ENCODE measurements around the gene ZNF280D.

Gene ZNF280D

GRCh38 chr15:56587686-56588085 lies 145.6 kb downstream of the ZNF280D start:
- no peak for TF ChIP-seq TARDBP (IDR thresholded peaks at IDR 0.05)
- TF ChIP-seq ELF4 (IDR thresholded peaks at IDR 0.05) = no peak
- no peak for TF ChIP-seq HDGF (IDR thresholded peaks at IDR 0.05; ENCODE audit: borderline replicate concordance)
- TF ChIP-seq NFRKB (IDR thresholded peaks at IDR 0.05) = no peak
- TF ChIP-seq SP1 (IDR thresholded peaks at IDR 0.05) = no peak
- TF ChIP-seq FOXK2 (IDR thresholded peaks at IDR 0.05) = no peak
- TF ChIP-seq L3MBTL2 (conservative IDR thresholded peaks at IDR 0.05) = no peak
- no peak for TF ChIP-seq FOXM1 (IDR thresholded peaks at IDR 0.05; ENCODE audit: borderline replicate concordance)
- TF ChIP-seq LEF1 (IDR thresholded peaks at IDR 0.05; ENCODE audit: borderline replicate concordance) = no peak
- TF ChIP-seq ARNT (IDR thresholded peaks at IDR 0.05) = no peak
- TF ChIP-seq PKNOX1 (IDR thresholded peaks at IDR 0.05) = no peak
- POLR2A ChIA-PET = no interaction called here
- CTCF ChIA-PET = no interaction called here
- DNase-seq (ENCODE audit: extremely low spot score) = no peak

- ChIA-PET CTCF (no interaction called here), POLR2A (no interaction called here)
- DNase-seq (ENCODE audit: extremely low spot score) = no peak
- TF ChIP-seq FOXM1 (IDR thresholded peaks at IDR 0.05; ENCODE audit: borderline replicate concordance) (no peak), HDGF (IDR thresholded peaks at IDR 0.05; ENCODE audit: borderline replicate concordance) (no peak), PKNOX1 (IDR thresholded peaks at IDR 0.05) (no peak), L3MBTL2 (conservative IDR thresholded peaks at IDR 0.05) (no peak), BHLHE40 (IDR thresholded peaks at IDR 0.05; ENCODE audit: borderline replicate concordance) (no peak), SUZ12 (IDR thresholded peaks at IDR 0.05) (no peak), LEF1 (IDR thresholded peaks at IDR 0.05; ENCODE audit: borderline replicate concordance) (no peak), FOXK2 (IDR thresholded peaks at IDR 0.05) (no peak), NFRKB (IDR thresholded peaks at IDR 0.05) (no peak), FOXA1 (IDR thresholded peaks at IDR 0.05) (no peak), ARNT (IDR thresholded peaks at IDR 0.05) (no peak)
These were observed 147.1 kb downstream of the ZNF280D start for GRCh38 chr15:56586206-56586605.

- ChIA-PET CTCF (no interaction called here), POLR2A (no interaction called here)
- TF ChIP-seq NFRKB (IDR thresholded peaks at IDR 0.05) = no peak
- TF ChIP-seq PKNOX1 (IDR thresholded peaks at IDR 0.05) = no peak
- no peak for TF ChIP-seq HDGF (IDR thresholded peaks at IDR 0.05; ENCODE audit: borderline replicate concordance)
- no peak for TF ChIP-seq FOXK2 (IDR thresholded peaks at IDR 0.05)
- TF ChIP-seq CTBP1 (IDR thresholded peaks at IDR 0.05; ENCODE audit: borderline replicate concordance) = no peak
- TF ChIP-seq ZNF384 (IDR thresholded peaks at IDR 0.05) = no peak
- no peak for TF ChIP-seq LEF1 (IDR thresholded peaks at IDR 0.05; ENCODE audit: borderline replicate concordance)
- TF ChIP-seq SP1 (IDR thresholded peaks at IDR 0.05) = no peak
- no peak for TF ChIP-seq L3MBTL2 (conservative IDR thresholded peaks at IDR 0.05)
- no peak for TF ChIP-seq ELF4 (IDR thresholded peaks at IDR 0.05)
- TF ChIP-seq BHLHE40 (IDR thresholded peaks at IDR 0.05; ENCODE audit: borderline replicate concordance) = no peak
- no peak for DNase-seq (ENCODE audit: extremely low spot score)
These were observed 150.5 kb downstream of the ZNF280D start for GRCh38 chr15:56582785-56583184.
